Measurements from ENCODE around the gene SYT1. TPM values are rescaled to one million over a fixed set of nuclear protein-coding genes. Genes with fewer than 3 reads are reported as not detected.

SYT1 gene
- total RNA-seq, 4 donors from 2014 or later, result 9.7 to 24.3 (median 18.3) TPM

- peak; percentile 66 to 86 for DNase-seq
- intact Hi-C loops (cut with DNase I; ENCODE audit: low total_unique reads), result no loop called here
- no peak for TF ChIP-seq CTCF (IDR thresholded peaks at IDR 0.05)
- TF ChIP-seq POLR2A (IDR thresholded peaks at IDR 0.05), result no peak
Measured at GRCh38 chr12:79451978-79452377, 587.4 kb downstream of the SYT1 start.

GRCh38 chr12:79452906-79453305, 588.3 kb downstream of the SYT1 start:
- TF ChIP-seq CTCF (IDR thresholded peaks at IDR 0.05) (no peak), POLR2A (IDR thresholded peaks at IDR 0.05) (no peak)
- Histone ChIP-seq H3K36me3 (no peaks in the 10 kb centered on the region), H3K27me3 (no peaks in the 10 kb centered on the region), H3K4me3 (no peak overlapping the region), H3K9me3 (no peaks in the 10 kb centered on the region), H3K4me1 (peaks cover 5 to 13% of the 10 kb centered on the region in 2 donors), H3K27ac (peak overlapping the region; percentile 71 to 95)
- intact Hi-C loops (cut with DNase I; ENCODE audit: low total_unique reads), result no loop called here
- peak in 1 of 2 donors; percentile 17 for DNase-seq

More at GRCh38 chr12:79451978-79452377, 587.4 kb downstream of the SYT1 start:
- H3K9me3 ChIP-seq, result no peaks in the 10 kb centered on the region
- no peaks in the 10 kb centered on the region for H3K36me3 ChIP-seq
- H3K4me1 ChIP-seq, result peaks cover 5 to 13% of the 10 kb centered on the region in 2 donors
- H3K27me3 ChIP-seq, result no peaks in the 10 kb centered on the region
- no peak overlapping the region for H3K4me3 ChIP-seq
- peak overlapping the region; percentile 71 to 95 for H3K27ac ChIP-seq

- peak overlapping the region; percentile 71 to 95 for H3K27ac ChIP-seq
- no peaks in the 10 kb centered on the region for H3K36me3 ChIP-seq
- no peaks in the 10 kb centered on the region for H3K9me3 ChIP-seq
- TF ChIP-seq POLR2A (IDR thresholded peaks at IDR 0.05) (no peak), CTCF (IDR thresholded peaks at IDR 0.05) (no peak)
- H3K4me1 ChIP-seq, result peaks cover 5 to 13% of the 10 kb centered on the region in 2 donors
- intact Hi-C loops (cut with DNase I; ENCODE audit: low total_unique reads), result no loop called here
- peak overlapping the region; percentile 2 to 16 for H3K4me3 ChIP-seq
- DNase-seq, result no peak
- H3K27me3 ChIP-seq, result no peaks in the 10 kb centered on the region
Measured at GRCh38 chr12:79453820-79454219, 589.2 kb downstream of the SYT1 start.

GRCh38 chr12:79454338-79454843, 589.8 kb downstream of the SYT1 start:
- TF ChIP-seq POLR2A (IDR thresholded peaks at IDR 0.05) (no peak), CTCF (IDR thresholded peaks at IDR 0.05) (peak in 1 of 4 experiments; percentile 22)
- Histone ChIP-seq H3K9me3 (no peaks in the 10 kb centered on the region), H3K27ac (peak overlapping the region; percentile 71 to 95), H3K36me3 (no peaks in the 10 kb centered on the region), H3K4me1 (peaks cover 5 to 13% of the 10 kb centered on the region in 2 donors), H3K4me3 (peak overlapping the region; percentile 16 to 17), H3K27me3 (no peaks in the 10 kb centered on the region)
- intact Hi-C loops (cut with DNase I; ENCODE audit: low total_unique reads), result no loop called here
- peak in 1 of 2 donors; percentile 68 for DNase-seq

GRCh38 chr12:79455286-79455685, 590.7 kb downstream of the SYT1 start:
- Histone ChIP-seq H3K4me1 (peaks cover 5 to 13% of the 10 kb centered on the region in 2 donors), H3K36me3 (no peaks in the 10 kb centered on the region), H3K27ac (peak overlapping the region; percentile 77 to 95), H3K27me3 (no peaks in the 10 kb centered on the region), H3K4me3 (no peak overlapping the region), H3K9me3 (no peaks in the 10 kb centered on the region)
- intact Hi-C loops (cut with DNase I; ENCODE audit: low total_unique reads), result no loop called here
- TF ChIP-seq POLR2A (IDR thresholded peaks at IDR 0.05) (no peak), CTCF (IDR thresholded peaks at IDR 0.05) (no peak)
- DNase-seq, result peak in 1 of 2 donors; percentile 30

All from uterus (tissue), 4 donors.